Measurements from ENCODE around the gene RGR.

RGR gene

GRCh38 chr10:84296091-84296981 lies 51.5 kb downstream of the RGR start:
- no peak for TF ChIP-seq CTCF (IDR thresholded peaks at IDR 0.05; ENCODE audit: low read length)
- TF ChIP-seq EZH2 (IDR thresholded peaks at IDR 0.05; ENCODE audit: borderline replicate concordance, low read length) = no peak
- no peak overlapping the region for H3K4me3 ChIP-seq (ENCODE audit: low read depth, low read length, poor library complexity, severe bottlenecking)
- H3K9me3 ChIP-seq (ENCODE audit: low read length) = no peaks in the 10 kb centered on the region
- no peaks in the 10 kb centered on the region for H4K20me1 ChIP-seq (ENCODE audit: insufficient read depth, low read length)
- H3K9me2 ChIP-seq (ENCODE audit: low read depth, low read length) = no peaks in the 10 kb centered on the region
- no peaks in the 10 kb centered on the region for H3K79me2 ChIP-seq (ENCODE audit: insufficient read depth, low read length)
- no peak overlapping the region for H3K27ac ChIP-seq (ENCODE audit: low read depth, low read length, poor library complexity, severe bottlenecking)
- no peak overlapping the region for H3K9ac ChIP-seq (ENCODE audit: low read length)
- no peak overlapping the region for H2AFZ ChIP-seq (ENCODE audit: low read length)
- peaks cover 3% of the 10 kb centered on the region; the same call in 1 of the 2 replicates for H3K27me3 ChIP-seq (ENCODE audit: insufficient read depth, low read length)
- H3K4me2 ChIP-seq (ENCODE audit: low read length) = no peak overlapping the region
- H3F3A ChIP-seq (ENCODE audit: insufficient read depth, low read length) = no peaks in the 10 kb centered on the region
- H3K4me1 ChIP-seq (ENCODE audit: insufficient read depth, low read length, severe bottlenecking) = no peaks in the 10 kb centered on the region
- no peaks in the 10 kb centered on the region for H3K36me3 ChIP-seq (ENCODE audit: insufficient read depth, low read length)

- H3K4me1 ChIP-seq (ENCODE audit: insufficient read depth, low read length, severe bottlenecking) = no peaks in the 10 kb centered on the region
- H3K9ac ChIP-seq (ENCODE audit: low read length) = no peak overlapping the region
- no peaks in the 10 kb centered on the region for H3K79me2 ChIP-seq (ENCODE audit: insufficient read depth, low read length)
- no peak overlapping the region for H2AFZ ChIP-seq (ENCODE audit: low read length)
- H3K4me3 ChIP-seq (ENCODE audit: low read depth, low read length, poor library complexity, severe bottlenecking) = no peak overlapping the region
- peaks cover 3% of the 10 kb centered on the region; the same call in 1 of the 2 replicates for H3K27me3 ChIP-seq (ENCODE audit: insufficient read depth, low read length)
- H4K20me1 ChIP-seq (ENCODE audit: insufficient read depth, low read length) = no peaks in the 10 kb centered on the region
- no peaks in the 10 kb centered on the region for H3K36me3 ChIP-seq (ENCODE audit: insufficient read depth, low read length)
- no peak overlapping the region for H3K27ac ChIP-seq (ENCODE audit: low read depth, low read length, poor library complexity, severe bottlenecking)
- H3K9me2 ChIP-seq (ENCODE audit: low read depth, low read length) = no peaks in the 10 kb centered on the region
- H3K4me2 ChIP-seq (ENCODE audit: low read length) = no peak overlapping the region
- TF ChIP-seq EZH2 (IDR thresholded peaks at IDR 0.05; ENCODE audit: borderline replicate concordance, low read length) (no peak), CTCF (IDR thresholded peaks at IDR 0.05; ENCODE audit: low read length) (no peak)
- no peaks in the 10 kb centered on the region for H3K9me3 ChIP-seq (ENCODE audit: low read length)
- H3F3A ChIP-seq (ENCODE audit: insufficient read depth, low read length) = no peaks in the 10 kb centered on the region
Observed at GRCh38 chr10:84298057-84298456, 53.2 kb downstream of the RGR start.

GRCh38 chr10:84302223-84302622 lies 57.4 kb downstream of the RGR start:
- H4K20me1 ChIP-seq (ENCODE audit: insufficient read depth, low read length) = no peaks in the 10 kb centered on the region
- no peak for TF ChIP-seq CTCF (IDR thresholded peaks at IDR 0.05; ENCODE audit: low read length)
- TF ChIP-seq EZH2 (IDR thresholded peaks at IDR 0.05; ENCODE audit: borderline replicate concordance, low read length) = no peak
- no peaks in the 10 kb centered on the region for H3K27me3 ChIP-seq (ENCODE audit: insufficient read depth, low read length)
- H3K4me1 ChIP-seq (ENCODE audit: insufficient read depth, low read length, severe bottlenecking) = no peaks in the 10 kb centered on the region
- H3K4me3 ChIP-seq (ENCODE audit: low read depth, low read length, poor library complexity, severe bottlenecking) = no peak overlapping the region
- no peaks in the 10 kb centered on the region for H3K79me2 ChIP-seq (ENCODE audit: insufficient read depth, low read length)
- H2AFZ ChIP-seq (ENCODE audit: low read length) = no peak overlapping the region
- H3K4me2 ChIP-seq (ENCODE audit: low read length) = no peak overlapping the region
- H3K9me2 ChIP-seq (ENCODE audit: low read depth, low read length) = no peaks in the 10 kb centered on the region
- H3K9me3 ChIP-seq (ENCODE audit: low read length) = no peaks in the 10 kb centered on the region
- no peak overlapping the region for H3K9ac ChIP-seq (ENCODE audit: low read length)
- H3F3A ChIP-seq (ENCODE audit: insufficient read depth, low read length) = no peaks in the 10 kb centered on the region
- H3K36me3 ChIP-seq (ENCODE audit: insufficient read depth, low read length) = no peaks in the 10 kb centered on the region
- H3K27ac ChIP-seq (ENCODE audit: low read depth, low read length, poor library complexity, severe bottlenecking) = no peak overlapping the region
